Right lobe of liver (tissue), 6 donors: ENCODE results near the gene MS4A5. TPM values are rescaled to one million over a fixed set of nuclear protein-coding genes. Genes with fewer than 3 reads are reported as not detected.

Experiments
- ATAC-seq, 4 donors: fragments of 200-7000 bp; cut with Tn5 transposase; one replicate each; pipeline ENCODE4 v1.9.1; 2020; ENCODE audit warnings: mild to moderate bottlenecking in 4 of 4, moderate library complexity in 4 of 4
- DNase-seq, 3 donors: peaks; one replicate each; pipeline ENCODE4 v3.0.0-alpha.2; 2020
- H3K27ac ChIP-seq, 3 donors: fragments of 200-600 bp; one replicate each; pipeline ENCODE4 v1.8.0; 2022
- H3K27me3 ChIP-seq, 2 donors: fragments of 200-600 bp; one replicate each; pipeline ENCODE4 v1.8.0; 2022
- H3K36me3 ChIP-seq, 4 donors: fragments of 200-600 bp; sonication (generic) in 1 of 4; one replicate each; pipeline versions ENCODE4 v1.5.1 to v1.8.0; 2017 to 2022; ENCODE audit warnings: control low read depth in 1 of 4
- H3K4me1 ChIP-seq, 4 donors: fragments of 200-600 bp; sonication (generic) in 1 of 4; one replicate each; pipeline versions ENCODE4 v1.5.1 to v1.8.0; 2017 to 2022; ENCODE audit warnings: control low read depth in 1 of 4
- H3K4me3 ChIP-seq, 3 donors: fragments of 200-600 bp; one replicate each; pipeline ENCODE4 v1.8.0; 2022
- H3K9me3 ChIP-seq, 4 donors: fragments of 200-600 bp; sonication (generic) in 1 of 4; one replicate each; pipeline versions ENCODE4 v1.5.1 to v1.8.0; 2017 to 2022; ENCODE audit warnings: control low read depth in 1 of 4
- POLR2A ChIP-seq: fragments of 450-650 bp; IDR thresholded peaks from one replicate; pipeline ENCODE4 v1.6.1; 2017; ENCODE audit warnings: antibody characterized with exemption, mild to moderate bottlenecking
- WGBS: methylation state at CpG from one replicate; pipeline ENCODE4 v1.1.6; 2018; ENCODE audit warnings: low coverage, low lambda C conversion rate; ENCODE audit not compliant: insufficient coverage; ENCODE audit errors: missing lambda C conversion rate; 5-methylcytosine and 5-hydroxymethylcytosine counted together
- intact Hi-C, 2 donors: fragments of 100-400 bp; cut with DNase I; formaldehyde crosslinking; loops; one replicate each; pipeline versions ENCODE4 v1.11.2 to v1.14.1; 2022
- total RNA-seq, 6 experiments: library from RNA; depleted of rRNA in 2 of 6; stranded (reverse); fragments of >200 nt in 2 of 6; fragmentation: NEBNext Ultra II Directional in 3 of 6; extraction: Animal tissue kit (Norgen Biotek cat#: 25700) in 3 of 6; gene quantifications; one replicate each; pipeline versions ENCODE4 v1.1.0 to v1.2.4, GENCODE V29; 2016 to 2023
- TF ChIP-seq, protein P1 (sequence below), 4 donors: fragments of 200-600 bp in 3 of 4; fragments of 450-650 bp in 1 of 4; IDR thresholded peaks; one replicate each; pipeline versions ENCODE4 v1.5.1 to v1.8.0; 2016 to 2022; ENCODE audit warnings: antibody characterized with exemption in 4 of 4, mild to moderate bottlenecking in 2 of 4
- donor health status: DM: no; HTN: yes; CAD: no.
- donor health status: DM: no; HTN: no; CAD: no.
- donor health status: DM: no; HTN: no; CAD: no.
- donor health status: DM: no; HTN: yes; CAD: no.
- donor health status: DM: no; HTN: yes; CAD: no.

MS4A5 gene
- total RNA-seq, 6 experiments from 2014 or later: not detected

DNA sequence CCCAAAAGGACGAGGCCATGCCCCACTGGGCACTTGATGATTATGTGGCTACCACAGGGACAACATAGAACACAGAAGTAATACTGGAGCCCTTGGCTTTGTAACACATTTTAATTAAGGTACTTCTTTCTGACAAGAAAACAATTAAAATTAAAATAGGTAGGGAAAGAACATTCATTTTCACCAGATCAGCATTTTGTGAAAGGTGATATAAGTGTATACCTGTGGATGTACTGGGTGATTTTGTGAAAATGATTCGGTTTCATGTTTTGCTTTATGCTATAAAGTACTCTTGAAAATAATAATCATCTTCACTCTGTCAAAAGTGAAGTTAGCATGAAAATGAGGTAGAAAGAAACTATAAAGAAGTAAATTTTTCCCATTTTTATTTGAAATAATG is 64.1 kb downstream of the MS4A5 start:
- no peak for TF ChIP-seq POLR2A
- TF ChIP-seq, protein P1, sequence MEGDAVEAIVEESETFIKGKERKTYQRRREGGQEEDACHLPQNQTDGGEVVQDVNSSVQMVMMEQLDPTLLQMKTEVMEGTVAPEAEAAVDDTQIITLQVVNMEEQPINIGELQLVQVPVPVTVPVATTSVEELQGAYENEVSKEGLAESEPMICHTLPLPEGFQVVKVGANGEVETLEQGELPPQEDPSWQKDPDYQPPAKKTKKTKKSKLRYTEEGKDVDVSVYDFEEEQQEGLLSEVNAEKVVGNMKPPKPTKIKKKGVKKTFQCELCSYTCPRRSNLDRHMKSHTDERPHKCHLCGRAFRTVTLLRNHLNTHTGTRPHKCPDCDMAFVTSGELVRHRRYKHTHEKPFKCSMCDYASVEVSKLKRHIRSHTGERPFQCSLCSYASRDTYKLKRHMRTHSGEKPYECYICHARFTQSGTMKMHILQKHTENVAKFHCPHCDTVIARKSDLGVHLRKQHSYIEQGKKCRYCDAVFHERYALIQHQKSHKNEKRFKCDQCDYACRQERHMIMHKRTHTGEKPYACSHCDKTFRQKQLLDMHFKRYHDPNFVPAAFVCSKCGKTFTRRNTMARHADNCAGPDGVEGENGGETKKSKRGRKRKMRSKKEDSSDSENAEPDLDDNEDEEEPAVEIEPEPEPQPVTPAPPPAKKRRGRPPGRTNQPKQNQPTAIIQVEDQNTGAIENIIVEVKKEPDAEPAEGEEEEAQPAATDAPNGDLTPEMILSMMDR (IDR thresholded peaks at IDR 0.05): no peak
- ATAC-seq (no peak), DNase-seq (no peak)
- no peaks in the 10 kb centered on the region for H3K9me3 ChIP-seq
- H3K36me3 ChIP-seq: no peaks in the 10 kb centered on the region
- no peak overlapping the region for H3K4me3 ChIP-seq
- 69% methylated on average over 2 of the region's 2 CpGs for WGBS
- intact Hi-C loops: no loop called here
- H3K27ac ChIP-seq: no peak overlapping the region
- H3K4me1 ChIP-seq: no peaks in the 10 kb centered on the region
- H3K27me3 ChIP-seq: no peaks in the 10 kb centered on the region

Other genes starting within 250 kb of the MS4A5 start
- gene MS4A6A, start 246.5 kb upstream of the MS4A5 start, total RNA-seq: 10 to 100 TPM; 42.4 to 98.5 (median 61.5) TPM
- gene MS4A4E, start 186.4 kb upstream of the MS4A5 start, total RNA-seq: 1 to 10 TPM; 1.1 to 3.8 (median 3.1) TPM
- gene MS4A4A, start 148.9 kb upstream of the MS4A5 start, total RNA-seq: 10 to 100 TPM in 1 of 6 experiments, 1 to 10 TPM in 5; 5.2 to 13.0 (median 9.0) TPM
- not detected for gene MS4A6E, start 102.3 kb upstream of the MS4A5 start, total RNA-seq
- gene MS4A7, start 51.0 kb upstream of the MS4A5 start, total RNA-seq: 10 to 100 TPM; 10.9 to 47.8 (median 21.7) TPM
- gene MS4A14, start 33.1 kb upstream of the MS4A5 start, total RNA-seq: under 1 TPM; 0.53 to 0.98 (median 0.88) TPM
- under 1 TPM in 5 of 6 experiments, not detected in 1; 0.12 to 0.78 (median 0.26) TPM for gene MS4A1, start 26.3 kb downstream of the MS4A5 start, total RNA-seq
- not detected for gene MS4A12, start 63.2 kb downstream of the MS4A5 start, total RNA-seq
- gene MS4A13, start 85.8 kb downstream of the MS4A5 start, total RNA-seq: not detected